ENCODE results near the gene VMP1. TPM values are rescaled to one million over a fixed set of nuclear protein-coding genes. Genes with fewer than 3 reads are reported as not detected.
"Not testable (repeated sequence)": the region's sequence is repeated elsewhere in the genome, so short reads cannot be mapped to it uniquely, and the experiment has no call there.

The VMP1 gene
- total RNA-seq, 1 donor from 2014 or later, result 62.6 TPM

DNA sequence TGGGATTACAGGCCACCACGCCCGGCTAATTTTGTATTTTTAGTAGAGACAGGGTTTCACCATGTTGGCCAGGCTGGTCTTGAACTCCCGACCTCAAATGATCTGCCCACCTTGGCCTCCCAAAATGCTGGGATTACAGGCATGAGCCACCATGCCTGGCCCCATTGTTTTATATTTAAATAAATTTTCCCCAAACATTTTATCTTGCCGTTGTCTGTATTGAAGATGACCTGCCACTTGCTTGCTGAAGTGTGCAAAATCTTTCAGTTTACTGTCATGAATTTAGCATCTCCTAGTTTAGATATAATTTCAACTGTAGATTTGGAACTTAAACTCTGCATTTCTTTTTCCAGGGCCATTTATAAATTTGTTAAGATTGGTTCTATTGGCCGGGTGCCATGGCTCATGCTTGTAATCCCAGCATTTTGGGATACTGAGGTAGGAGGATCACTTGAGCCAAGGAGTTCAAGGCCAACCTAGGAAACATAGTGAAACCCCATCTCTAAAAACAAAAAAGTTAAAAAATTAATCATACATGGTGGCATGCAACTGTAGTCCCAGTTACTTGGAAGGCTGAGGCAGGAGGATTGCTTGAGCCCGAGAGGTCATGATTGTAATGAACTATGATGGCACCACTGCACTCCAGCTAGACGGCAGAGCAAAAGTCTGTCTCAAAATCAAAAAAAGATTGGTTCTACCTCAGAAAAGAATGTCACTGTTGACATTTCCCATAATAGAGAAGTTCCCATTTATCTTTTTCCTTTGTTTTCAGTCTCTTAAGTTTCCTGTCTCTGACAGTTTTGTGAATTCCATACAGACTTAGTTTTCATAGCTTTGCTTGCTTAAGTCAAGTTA, 84.4 kb downstream of the VMP1 start:
- Mint-ChIP-seq H3K36me3 (ENCODE audit: low read depth) (peaks cover 3% of the 10 kb centered on the region), H3K4me3 (no peak overlapping the region), H3K27ac (ENCODE audit: unreplicated experiment) (no peak overlapping the region), H3K4me1 (no peaks in the 10 kb centered on the region), H3K9me3 (no peaks in the 10 kb centered on the region), H3K27me3 (ENCODE audit: low read depth) (no peaks in the 10 kb centered on the region)
- TF ChIP-seq, protein P1, sequence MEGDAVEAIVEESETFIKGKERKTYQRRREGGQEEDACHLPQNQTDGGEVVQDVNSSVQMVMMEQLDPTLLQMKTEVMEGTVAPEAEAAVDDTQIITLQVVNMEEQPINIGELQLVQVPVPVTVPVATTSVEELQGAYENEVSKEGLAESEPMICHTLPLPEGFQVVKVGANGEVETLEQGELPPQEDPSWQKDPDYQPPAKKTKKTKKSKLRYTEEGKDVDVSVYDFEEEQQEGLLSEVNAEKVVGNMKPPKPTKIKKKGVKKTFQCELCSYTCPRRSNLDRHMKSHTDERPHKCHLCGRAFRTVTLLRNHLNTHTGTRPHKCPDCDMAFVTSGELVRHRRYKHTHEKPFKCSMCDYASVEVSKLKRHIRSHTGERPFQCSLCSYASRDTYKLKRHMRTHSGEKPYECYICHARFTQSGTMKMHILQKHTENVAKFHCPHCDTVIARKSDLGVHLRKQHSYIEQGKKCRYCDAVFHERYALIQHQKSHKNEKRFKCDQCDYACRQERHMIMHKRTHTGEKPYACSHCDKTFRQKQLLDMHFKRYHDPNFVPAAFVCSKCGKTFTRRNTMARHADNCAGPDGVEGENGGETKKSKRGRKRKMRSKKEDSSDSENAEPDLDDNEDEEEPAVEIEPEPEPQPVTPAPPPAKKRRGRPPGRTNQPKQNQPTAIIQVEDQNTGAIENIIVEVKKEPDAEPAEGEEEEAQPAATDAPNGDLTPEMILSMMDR (conservative IDR thresholded peaks at IDR 0.05), result no peak
- DNase-seq (ENCODE audit: low read depth, low spot score), result no peak

DNA sequence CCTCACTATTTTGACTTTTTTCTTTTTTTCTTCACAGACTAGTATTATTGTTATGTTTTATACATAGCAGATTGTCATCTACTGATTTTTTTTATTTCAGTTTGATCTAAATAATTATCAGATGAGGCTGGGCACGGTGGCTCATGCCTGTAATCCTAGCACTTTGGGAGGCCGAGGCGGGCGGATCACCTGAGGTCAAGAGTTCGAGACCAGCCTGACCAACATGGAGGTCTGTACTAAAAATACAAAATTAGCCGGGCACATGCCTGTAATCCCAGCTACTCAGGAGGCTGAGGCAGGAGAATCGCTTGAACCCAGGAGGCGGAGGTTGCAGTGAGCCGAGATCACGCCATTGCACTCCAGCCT, 85.0 kb downstream of the VMP1 start:
- not testable (repeated sequence) for H3K4me1 Mint-ChIP-seq, H3K4me3 Mint-ChIP-seq

DNA sequence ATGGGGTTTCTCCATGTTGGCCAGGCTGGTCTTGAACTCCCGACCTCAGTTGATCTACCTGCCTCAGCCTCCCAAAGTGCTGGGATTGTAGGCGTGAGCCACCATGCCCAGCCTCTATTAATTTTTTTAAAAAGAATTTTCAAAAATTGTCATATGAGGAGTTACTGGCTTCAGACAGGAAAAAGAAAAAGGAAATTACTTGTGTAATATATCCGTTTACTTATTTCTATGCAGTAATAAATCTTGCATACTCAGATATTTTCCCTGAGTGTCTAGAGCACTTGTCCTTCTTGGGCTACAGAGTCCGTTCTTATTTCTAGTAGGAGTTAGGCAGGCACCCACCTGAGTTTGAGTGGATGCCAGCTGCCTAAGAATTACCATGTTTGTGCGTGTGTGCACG, 85.8 kb downstream of the VMP1 start:
- Mint-ChIP-seq H3K27me3 (ENCODE audit: low read depth) (no peaks in the 10 kb centered on the region), H3K9me3 (no peaks in the 10 kb centered on the region), H3K4me3 (no peak overlapping the region), H3K4me1 (no peaks in the 10 kb centered on the region), H3K36me3 (ENCODE audit: low read depth) (peaks cover 3% of the 10 kb centered on the region), H3K27ac (ENCODE audit: unreplicated experiment) (no peak overlapping the region)
- DNase-seq (ENCODE audit: low read depth, low spot score), result no peak
- TF ChIP-seq, protein P1 (conservative IDR thresholded peaks at IDR 0.05), result no peak

More for the DNA sequence above, 85.0 kb downstream of the VMP1 start:
- DNase-seq (ENCODE audit: low read depth, low spot score); H3K27me3 Mint-ChIP-seq (ENCODE audit: low read depth); H3K27ac Mint-ChIP-seq (ENCODE audit: unreplicated experiment); H3K36me3 Mint-ChIP-seq (ENCODE audit: low read depth); H3K9me3 Mint-ChIP-seq: not testable (repeated sequence)

DNA sequence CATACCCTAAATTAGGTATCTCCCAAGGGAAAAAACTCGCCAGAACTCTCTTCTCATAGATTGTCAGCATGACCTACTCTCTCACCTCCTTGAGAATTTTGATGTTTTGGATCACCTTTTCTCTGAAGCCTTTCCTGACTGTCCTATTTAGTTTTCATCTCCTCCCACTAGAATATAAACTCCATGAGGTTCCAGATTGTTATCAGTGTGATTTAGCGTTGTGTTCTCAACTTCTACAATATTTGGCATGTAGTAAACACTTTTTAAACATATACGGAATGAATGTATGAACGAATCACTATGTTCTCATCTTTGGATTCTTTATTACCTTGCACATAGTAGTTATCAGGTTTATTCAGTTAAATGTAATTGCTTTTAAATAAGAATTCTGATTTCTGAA, 88.7 kb downstream of the VMP1 start:
- no peaks in the 10 kb centered on the region for H3K9me3 Mint-ChIP-seq
- H3K4me1 Mint-ChIP-seq, result no peaks in the 10 kb centered on the region
- no peak for DNase-seq (ENCODE audit: low read depth, low spot score)
- H3K27me3 Mint-ChIP-seq (ENCODE audit: low read depth), result no peaks in the 10 kb centered on the region
- no peak overlapping the region for H3K4me3 Mint-ChIP-seq
- H3K27ac Mint-ChIP-seq (ENCODE audit: unreplicated experiment), result no peak overlapping the region
- peaks cover 3% of the 10 kb centered on the region for H3K36me3 Mint-ChIP-seq (ENCODE audit: low read depth)
- TF ChIP-seq, protein P1 (conservative IDR thresholded peaks at IDR 0.05), result no peak

DNA sequence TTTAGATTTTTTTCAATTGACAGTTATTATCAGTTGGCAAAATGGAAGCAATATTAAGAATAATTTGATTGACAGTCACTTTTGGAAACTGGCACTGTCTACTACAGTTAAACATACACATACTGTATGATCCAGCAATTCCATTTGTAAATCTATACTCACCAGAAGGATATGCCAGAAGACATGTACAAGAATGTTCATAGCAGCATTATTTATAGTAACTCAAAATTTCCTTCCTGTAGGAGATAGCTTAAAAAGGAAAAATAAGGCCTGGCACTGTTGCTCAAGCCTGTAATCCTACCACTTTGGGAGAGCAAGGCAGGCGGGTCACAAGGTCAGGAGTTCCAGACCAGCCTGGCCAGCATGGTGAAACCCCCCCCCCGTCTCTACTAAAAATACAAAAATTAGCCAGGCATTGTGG, 89.3 kb downstream of the VMP1 start:
- Mint-ChIP-seq H3K27ac (ENCODE audit: unreplicated experiment) (no peak overlapping the region), H3K4me1 (no peaks in the 10 kb centered on the region), H3K9me3 (no peaks in the 10 kb centered on the region), H3K36me3 (ENCODE audit: low read depth) (peaks cover 3% of the 10 kb centered on the region), H3K27me3 (ENCODE audit: low read depth) (no peaks in the 10 kb centered on the region), H3K4me3 (no peak overlapping the region)
- no peak for DNase-seq (ENCODE audit: low read depth, low spot score)
- TF ChIP-seq, protein P1 (conservative IDR thresholded peaks at IDR 0.05), result no peak

DNA sequence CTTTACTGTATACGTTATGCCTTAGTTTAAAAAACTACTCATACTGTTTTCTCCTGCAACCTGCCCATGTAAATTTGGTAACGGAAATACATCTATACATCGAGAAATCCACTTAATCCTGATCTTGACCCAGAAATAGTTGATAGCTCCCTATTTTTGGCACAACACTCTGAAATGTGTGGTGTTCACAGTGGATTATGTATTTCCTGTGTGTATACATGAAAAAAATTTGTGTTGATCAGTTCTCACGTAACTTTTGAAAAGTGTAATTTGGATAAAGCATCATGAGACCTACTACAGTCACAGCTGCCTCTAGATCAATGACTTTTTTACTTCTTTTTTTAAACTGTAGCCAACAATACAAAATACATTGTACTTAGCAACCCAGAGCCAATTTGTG, 90.7 kb downstream of the VMP1 start:
- TF ChIP-seq, protein P1 (conservative IDR thresholded peaks at IDR 0.05), result no peak

More for the DNA sequence above, 90.7 kb downstream of the VMP1 start:
- no peak for DNase-seq (ENCODE audit: low read depth, low spot score)
- no peaks in the 10 kb centered on the region for H3K4me1 Mint-ChIP-seq
- no peaks in the 10 kb centered on the region for H3K27me3 Mint-ChIP-seq (ENCODE audit: low read depth)
- H3K36me3 Mint-ChIP-seq (ENCODE audit: low read depth), result peaks cover 3% of the 10 kb centered on the region
- H3K4me3 Mint-ChIP-seq, result no peak overlapping the region
- H3K27ac Mint-ChIP-seq (ENCODE audit: unreplicated experiment), result no peak overlapping the region
- H3K9me3 Mint-ChIP-seq, result no peaks in the 10 kb centered on the region

Data from neural crest cell (in vitro differentiated cells).